ENCODE measurements around the gene PDE2A.

PDE2A gene

DNA sequence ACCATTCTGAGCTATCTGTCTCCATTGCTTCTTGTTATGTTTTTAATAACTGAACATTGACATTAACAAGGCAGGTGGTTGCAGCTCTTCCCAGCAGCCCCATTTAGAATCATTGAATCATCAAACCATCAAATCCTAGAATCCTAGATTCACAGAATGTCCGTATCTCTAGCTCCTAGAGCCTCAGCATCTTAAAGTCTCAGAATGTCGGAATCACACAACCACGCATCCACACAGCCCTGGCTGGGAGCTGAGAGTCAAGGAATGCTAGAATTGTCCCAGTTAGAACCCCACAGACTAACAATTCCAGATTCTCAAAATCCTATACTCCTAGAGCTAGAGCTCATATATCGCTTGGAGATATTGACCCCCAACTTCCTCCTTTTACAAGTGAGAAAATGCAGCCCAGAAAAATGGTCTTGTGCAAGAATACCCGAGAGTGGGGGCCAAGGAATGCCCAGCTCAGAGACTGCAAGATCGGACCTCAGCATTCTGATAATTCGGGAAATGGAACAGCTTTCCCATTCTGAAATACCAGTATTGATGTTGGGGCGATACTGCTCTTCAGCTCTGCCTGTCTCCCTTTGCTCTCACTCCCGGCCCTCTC is 38.8 kb downstream of the PDE2A start:
- no peak for DNase-seq (ENCODE audit: low spot score)

DNA sequence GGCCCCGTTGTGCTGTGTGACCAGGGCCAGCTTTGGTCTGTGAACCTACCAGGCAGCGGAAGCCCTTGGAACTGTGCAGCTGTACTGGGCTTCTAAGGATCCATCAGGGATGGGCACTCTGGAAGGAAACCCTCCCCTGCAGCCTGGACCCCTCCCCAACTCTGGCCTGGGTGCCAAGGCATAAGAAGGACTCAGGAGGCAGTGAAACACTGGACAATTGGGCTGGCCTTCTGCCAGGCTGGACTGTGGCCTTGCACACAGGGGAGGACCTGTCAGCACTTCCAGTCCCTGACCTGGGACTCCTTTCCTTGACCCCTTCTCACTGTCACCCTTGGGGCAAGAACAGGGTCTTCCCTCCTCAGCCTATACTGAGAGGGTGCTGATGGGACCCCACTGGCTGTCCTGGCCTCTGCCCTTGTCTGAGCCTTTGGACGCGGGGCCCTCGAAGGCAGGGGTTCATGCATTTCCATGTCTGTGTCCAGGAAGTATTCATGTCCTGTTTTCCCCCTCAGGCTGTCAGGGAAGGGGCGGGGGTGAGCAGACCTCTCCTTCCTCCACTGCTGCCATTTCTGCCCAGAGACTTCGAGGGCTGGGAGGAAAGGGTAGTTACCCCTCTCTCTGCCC is 39.6 kb downstream of the PDE2A start:
- no peak for DNase-seq (ENCODE audit: low spot score)

DNA sequence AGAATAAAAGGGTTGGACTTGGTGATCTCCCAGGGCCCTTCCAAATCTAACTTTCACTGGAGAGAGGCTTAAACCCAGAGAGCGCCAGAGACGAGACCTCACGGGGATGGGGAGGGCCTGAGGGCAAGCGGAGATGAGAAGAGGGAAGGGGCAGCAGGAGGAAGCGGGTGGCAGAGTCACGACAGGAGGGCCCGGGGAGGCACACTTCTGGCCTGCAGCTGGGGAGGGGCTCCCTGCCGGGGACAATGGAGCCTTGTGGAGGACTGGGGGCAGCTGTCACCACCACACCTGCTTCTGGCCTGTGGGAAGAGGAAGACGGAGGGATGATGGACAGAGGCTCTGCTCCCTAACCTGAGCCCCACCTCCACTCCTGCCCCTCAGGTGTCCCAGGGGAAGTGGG is 40.2 kb downstream of the PDE2A start:
- no peak for DNase-seq (ENCODE audit: low spot score)

DNA sequence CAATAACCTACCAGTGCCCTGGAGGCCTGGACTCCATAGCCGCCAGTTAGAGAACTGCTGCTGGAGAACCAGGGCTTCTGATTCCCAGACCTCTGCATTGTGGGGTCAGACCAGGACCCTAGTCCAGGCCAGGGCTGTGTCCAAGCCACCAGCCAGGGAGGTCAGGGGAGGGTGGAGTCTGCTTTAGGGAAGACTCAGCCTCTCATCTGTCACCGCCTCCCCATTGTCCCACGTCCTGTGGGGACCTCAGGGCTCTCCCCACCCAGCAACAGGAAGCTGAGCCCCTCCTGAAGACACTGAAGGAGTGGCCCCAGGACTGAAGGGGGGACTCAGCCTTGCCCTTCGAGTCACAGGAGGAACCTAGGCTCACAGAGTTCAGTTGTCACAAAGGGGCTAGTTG is 41.2 kb downstream of the PDE2A start:
- DNase-seq (ENCODE audit: low spot score) = no peak

DNA sequence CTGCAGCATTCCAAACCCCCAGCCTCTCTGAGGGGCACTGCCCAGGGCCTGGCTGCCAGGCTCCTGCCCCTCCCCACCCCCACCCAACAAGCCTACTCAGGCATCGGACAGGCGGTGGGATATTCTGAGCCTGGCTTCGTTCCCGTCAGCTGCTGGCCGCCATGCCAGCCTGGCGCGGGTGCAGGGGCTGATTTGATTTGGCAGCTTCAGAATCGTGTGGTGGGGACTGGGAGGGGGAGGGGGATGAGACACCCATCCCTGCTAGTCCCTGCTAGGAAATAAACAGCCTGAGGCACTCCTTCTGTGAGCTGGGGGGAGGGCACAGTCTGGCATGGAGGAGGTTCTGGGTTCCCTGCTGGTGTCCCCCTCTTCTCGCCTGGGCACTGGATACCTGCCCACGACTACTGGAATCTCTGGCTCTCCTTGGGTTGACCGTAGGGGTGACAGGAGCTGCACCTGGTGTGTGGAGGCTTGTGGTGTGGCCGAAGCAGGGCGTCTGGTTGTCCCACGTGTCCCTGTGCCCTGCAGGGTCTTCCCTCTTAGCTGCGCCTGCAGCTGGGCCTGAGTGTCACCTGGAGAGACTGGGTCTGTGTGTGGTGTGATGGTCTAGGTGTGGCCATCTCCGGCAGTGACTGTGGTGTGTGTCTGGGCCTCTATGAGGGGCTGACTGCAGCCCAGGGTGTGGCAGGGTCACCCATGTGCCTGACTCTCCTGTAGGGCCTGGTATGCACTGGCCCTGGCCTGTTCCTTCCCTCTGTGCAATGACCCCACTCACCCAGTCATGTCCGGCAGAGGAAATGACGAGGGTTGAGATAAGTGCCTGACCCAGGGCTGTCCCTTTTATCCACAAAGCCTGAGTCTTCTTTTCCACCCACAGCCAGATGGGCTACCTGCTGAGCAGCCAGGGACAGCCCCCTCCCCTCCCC is 42.2 kb downstream of the PDE2A start:
- no peak for DNase-seq (ENCODE audit: low spot score)

DNA sequence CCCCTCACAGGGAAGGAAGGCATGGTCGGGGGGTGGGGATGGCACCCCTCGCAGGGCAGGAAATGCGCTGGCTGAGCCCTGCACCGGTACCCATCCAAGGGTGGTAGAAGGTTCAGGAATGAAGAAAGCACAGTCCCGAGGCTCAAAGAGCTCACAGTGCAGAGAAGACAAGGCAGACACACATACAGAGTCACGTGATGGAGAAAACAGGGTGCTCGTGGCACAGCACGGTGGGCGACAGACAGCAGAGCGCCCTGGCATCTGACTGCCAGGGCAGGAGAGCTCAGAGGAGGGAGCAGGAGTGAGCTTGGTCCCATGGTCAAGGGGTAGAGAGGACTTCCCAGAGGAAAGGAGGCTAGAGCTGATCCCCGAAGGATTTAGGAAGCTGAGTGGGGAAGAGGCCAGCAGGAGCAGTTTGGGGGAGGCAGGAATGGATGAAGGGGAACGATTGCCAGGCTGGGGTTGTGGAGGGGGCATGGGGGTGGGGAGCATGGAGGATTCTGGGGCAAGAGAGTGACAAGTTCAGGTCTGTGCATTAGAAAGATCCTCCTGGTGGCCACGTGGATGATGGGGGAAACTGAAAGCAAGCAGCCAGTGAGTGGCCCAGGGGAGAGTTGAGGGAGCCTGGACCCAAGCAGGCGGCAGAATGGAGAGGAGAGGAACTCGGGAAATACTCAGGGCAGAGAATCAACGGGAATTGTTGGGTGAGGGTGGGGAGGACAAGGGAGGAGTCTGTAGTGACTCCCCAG is 43.9 kb downstream of the PDE2A start:
- no peak for DNase-seq (ENCODE audit: low spot score)

DNA sequence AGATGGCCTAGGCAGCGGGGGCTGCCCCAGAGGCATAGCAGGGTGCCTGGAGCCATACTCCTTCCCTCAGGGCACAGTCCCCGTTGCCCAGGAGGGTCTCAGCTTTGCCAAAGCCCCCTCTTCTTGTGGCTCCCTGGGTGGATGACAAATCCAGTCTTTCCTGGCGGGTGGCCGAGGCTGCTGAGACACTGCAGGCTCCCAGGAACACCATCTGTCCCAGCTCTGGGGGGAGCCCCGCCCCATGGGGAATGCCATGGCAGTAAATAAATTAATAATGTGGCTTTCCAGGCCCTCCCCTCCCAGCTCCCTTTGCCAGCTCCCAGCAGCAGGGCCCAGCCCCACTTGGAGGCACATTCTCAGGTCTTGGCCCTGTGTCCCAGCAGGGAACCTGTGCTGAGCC is 45.0 kb downstream of the PDE2A start:
- DNase-seq (ENCODE audit: low spot score) = no peak

DNA sequence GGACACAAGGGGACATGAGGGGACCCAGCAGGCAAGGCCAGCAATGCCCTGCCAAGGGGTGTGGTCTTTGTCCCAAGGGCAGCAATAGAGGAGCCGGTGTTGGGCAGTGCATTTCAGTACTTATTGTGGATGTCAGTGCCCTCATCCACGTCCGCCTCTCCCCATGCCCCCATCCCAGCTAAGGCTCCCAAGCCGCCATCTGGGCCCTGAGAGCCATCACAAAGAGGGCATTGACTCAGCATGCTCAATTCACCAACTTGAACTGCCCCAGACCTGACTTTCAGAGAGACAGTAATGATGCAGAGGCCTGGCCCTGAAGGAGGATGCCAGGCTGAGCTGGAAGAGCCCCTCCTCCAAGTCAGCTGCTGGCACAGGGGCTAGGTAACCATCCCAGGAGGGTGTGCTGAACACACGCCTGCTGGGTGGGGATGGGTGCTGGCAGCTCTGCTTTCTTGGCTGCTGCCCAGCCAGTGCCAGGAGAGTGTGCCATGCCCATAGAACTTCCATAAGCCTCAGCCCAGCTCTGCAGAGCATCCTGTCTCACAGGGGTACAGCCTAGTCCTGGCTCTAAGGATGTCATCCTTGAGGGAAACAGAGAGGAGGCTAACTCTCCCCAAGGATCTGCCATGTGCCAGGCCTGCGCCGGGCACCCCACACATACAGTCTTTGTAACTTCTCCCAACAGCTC is 46.5 kb downstream of the PDE2A start:
- no peak for DNase-seq (ENCODE audit: low spot score)

DNA sequence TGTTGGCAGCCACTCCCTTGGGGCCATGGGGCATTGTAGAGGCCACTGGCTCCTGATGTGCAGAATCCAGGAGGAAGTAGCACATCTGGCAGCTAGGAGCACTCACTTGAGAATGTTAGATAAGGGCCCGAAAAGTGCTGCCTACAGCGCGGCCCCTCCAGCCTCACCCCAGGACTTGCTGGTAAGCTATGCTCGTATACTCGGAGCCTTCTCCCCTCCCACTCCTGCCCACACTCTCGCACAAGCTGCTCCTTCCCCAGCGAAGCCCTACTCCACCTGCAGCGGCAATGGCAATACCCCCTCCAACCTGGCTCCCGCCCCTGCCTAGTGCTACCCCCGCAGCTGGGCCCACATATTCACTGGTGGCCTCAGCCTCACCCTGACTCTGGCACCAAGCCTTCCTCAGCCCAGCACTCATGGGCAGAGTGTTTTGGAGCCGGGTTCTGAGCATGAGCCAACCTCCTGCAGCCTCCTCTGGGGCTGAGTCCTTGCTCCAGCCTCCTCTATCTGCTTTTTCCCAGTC is 47.7 kb downstream of the PDE2A start:
- DNase-seq (ENCODE audit: low spot score) = no peak

DNA sequence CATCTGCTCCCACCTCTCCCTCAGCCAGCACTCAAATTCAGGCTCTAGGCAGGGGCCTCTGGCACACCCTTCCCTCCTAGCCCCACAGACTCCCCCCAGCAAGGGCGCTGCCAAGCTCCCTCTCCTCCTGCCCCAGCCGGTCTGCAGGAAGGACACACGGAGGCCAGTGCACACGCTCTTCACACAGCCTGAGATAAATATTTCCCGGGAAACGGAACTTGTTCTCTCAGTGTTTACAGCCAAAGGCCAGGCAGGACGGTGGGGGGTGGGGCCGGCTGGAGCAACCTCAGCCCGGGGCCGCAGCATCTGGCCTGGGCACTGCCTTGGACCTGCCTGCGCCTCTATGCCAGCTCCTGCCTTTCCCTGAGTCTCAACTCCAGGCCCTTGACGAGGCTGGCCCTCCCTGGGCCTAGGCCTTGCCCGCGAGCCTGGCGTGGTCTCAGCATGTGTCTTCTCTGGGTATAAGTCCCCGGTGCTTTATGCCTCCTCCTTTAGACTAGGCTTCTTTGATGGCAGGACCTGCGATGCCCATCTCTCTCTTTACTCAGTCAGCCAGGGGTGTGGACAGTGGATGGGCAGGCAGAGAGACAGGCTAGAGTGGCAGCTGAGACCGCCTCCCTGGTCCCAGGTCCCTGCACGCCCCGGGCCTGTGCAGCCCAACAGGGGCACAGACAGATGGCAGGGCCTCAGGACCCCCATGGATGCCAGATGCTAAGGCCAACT is 48.4 kb downstream of the PDE2A start:
- DNase-seq (ENCODE audit: low spot score) = no peak

DNA sequence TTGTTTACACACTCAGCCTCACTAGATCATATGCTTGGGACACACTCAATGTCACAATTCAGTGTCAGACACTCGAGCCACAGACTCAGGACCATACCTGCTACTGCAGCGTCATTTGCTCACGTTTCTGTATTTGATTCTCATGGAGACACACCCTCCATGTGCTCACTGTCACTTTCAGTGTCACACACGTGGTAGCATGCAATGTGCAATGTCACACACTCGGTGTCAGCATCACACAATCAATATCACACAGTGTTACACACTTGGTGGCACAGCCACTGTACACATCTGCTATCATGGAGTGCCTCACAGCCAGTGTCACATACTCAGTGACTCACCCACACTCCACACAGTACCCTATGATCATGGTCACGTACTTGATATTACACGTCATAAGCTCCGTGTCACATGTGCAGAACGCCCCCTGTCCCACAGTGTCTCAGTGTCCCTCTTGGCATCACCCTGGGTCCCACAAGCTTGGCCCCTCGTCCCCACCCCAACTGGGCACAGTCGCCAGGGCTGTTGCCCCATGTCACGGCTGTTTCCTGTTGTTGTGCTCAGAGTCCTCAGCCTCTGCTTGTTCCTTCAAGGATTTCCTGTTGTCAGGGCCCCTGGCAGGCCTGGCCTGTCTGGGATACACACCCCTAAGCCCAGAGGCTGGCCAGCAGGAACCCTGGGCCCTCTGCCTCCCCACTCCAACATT is 49.6 kb downstream of the PDE2A start:
- DNase-seq (ENCODE audit: low spot score) = no peak

DNA sequence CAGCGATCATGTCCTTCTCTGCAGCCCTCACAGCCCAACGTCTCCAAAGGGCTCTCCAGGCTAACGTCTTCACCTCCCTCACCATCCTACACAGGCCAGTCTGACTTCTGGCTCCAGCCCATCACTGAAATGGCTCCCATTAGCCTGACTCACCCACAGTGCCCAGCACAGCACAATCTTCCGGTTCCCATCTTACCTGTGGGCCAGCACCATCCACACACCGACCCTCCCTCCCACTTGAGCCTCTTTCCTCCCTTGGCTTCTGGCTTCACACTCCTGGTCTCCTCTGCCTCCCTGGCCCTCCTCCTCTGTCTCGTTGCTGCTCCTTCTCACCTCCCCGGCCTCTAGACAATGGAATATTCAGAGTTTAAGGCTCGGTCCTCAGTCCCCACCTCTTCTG is 51.2 kb downstream of the PDE2A start:
- no peak for DNase-seq (ENCODE audit: low spot score)

DNA sequence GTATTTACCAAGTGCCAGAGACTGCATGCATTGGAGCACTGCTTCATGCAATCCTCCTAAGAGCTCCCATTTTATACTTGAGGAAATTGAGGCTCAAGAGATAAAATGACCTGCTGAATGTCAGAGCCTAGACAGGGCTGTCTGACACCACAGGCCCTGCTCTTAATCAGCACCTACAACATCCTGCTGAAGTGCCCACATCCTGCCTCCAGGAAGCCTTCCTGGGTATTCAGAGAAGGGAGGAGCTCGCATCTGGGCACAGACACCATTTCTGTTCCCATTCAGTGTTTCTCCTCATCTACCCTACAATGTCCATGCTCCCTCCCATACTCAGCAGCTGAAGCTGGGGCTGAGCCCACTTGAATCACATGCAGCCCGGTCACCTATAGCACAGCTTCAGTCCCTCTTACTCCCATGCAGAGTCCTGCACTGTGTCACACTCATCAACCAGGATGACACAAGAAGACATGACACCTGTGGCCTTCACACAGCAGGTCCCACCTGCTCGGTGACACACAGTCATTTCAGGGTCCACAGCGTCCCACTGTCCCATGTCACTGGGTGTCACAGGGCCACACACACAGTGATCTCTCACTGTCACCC is 53.1 kb downstream of the PDE2A start:
- peak; percentile 27 for DNase-seq (ENCODE audit: low spot score)

DNA sequence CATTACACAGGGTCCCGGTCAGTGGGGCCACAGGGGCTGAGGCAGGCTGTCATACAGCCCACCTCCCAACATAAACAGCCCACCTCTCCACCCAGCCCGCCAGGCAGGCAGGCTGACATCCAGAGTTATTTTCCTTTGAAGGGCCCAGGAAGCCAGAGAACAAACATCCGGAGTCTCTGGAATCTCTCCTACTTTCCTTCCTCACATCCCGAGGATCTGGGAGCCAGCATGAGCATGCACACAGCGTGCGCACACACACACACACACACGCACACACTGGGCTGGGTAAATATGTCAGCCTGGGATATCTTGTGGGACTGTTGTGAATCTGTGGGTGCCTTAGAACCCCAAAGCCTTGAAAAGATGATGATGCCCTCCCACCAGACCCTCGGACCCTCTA is 55.4 kb downstream of the PDE2A start:
- no peak for DNase-seq (ENCODE audit: low spot score)

DNA sequence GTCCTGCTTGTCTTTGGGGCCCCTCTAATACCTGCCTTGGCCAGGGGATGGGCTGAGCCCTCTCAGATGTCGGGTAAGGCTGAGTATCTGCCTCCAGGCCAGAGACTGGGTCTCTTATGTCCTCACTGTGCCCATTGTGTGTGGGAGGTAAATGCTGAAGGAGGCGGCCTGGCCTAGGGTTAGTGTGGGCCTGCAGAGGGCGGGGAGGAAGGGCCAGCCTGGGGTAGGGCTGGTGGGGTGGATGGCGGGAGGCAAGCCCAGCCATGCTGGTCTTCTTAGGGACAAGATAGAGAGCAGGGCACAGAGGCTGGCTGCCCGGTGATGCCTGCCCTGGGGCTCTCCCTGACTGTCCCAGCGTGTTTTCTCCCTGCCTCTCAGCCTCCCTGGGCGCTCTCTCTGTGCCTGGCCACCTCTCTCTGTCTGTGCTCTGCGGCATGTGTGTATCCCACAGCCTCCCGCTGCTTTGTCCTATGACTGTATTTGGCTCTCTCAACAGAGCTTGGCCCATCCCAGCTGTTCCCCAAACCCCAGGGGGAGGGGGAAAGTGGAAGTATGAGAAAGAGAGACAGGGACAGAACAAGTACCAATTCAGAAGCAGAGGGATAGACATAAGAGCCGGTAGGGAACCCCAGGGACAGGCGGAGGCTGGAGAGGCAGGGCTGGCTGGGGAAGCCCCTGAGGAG is 57.0 kb downstream of the PDE2A start:
- no peak for DNase-seq (ENCODE audit: low spot score)

DNA sequence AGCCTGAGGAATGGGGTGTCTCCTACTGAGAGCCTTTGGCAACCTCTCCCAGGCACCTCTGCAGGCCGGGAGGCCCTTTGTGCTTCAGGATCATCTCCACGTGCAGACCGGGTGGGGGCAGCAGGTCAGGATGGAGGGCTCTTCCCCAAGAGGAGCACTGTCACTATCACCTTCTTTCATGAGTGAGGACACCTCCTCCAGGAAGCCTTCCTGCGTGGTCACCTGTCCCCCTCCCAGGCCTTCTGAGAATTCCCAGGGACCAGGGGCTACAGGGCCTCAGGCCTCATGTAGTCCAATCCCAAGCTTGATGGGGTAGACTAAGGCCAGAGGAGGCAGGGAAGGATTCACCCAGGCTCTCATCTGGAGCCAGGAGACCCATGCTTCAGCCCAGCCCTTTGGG is 57.6 kb downstream of the PDE2A start:
- DNase-seq (ENCODE audit: low spot score) = no peak

DNA sequence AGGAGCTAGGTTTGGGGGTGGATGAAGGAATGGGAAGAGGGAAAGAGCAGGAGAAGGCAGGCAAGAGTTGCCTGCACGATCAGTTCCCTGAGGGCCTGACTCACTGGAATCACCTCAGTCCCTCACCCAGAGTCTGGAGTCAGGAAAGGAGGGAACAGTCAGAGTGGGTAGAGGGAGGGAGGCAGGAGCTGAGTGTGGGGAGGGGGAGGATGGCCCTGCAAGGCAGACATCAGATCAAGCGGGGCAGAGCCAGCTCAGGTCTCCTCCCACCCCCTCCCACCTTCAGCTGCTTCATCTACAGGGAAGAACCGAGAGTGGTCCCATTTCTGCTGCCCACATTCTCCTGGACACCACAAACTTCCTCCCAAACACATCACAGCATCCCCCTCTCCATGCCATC is 58.9 kb downstream of the PDE2A start:
- no peak for DNase-seq (ENCODE audit: low spot score)

DNA sequence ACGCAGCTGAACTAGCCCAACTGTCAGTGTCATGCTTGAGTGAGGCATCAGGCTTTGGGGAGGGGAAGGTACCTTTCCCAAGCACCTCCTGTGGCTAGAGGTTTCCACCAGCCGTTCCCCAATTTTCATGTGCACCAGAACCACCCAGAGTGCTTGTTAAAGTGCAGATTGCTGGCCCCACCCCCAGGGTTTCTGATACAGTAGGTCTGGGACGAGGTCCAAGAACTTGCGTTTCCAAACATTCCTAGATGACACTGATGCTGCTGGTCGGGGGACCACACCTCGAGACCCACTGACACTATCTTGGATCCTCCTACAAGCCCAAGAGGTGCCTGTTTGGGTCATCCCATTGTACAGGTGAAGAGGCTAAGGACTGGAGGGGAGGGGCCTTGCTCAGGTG is 59.8 kb downstream of the PDE2A start:
- DNase-seq (ENCODE audit: low spot score) = no peak

DNA sequence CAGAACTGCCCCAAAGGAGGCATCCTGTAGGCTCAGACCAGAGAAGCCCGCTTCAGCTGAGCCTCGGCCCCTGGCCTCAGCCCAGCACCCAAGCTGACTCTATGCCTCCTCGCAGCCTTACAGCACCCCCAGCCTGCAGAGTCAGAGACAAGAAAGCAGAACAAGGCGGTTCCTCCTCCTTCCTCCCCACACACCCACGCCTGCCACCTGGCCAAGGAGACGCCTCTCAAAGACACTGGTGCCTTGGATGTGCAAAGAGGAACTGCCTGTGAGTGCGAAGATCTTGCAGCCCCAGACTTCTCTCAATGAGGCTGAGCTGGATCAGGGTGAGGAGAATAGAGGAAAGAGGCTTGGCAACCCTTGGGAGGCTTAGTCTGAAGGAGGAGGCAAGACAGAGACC is 60.2 kb downstream of the PDE2A start:
- DNase-seq (ENCODE audit: low spot score) = no peak
